ENCODE data around the gene STEAP1.

DNA sequence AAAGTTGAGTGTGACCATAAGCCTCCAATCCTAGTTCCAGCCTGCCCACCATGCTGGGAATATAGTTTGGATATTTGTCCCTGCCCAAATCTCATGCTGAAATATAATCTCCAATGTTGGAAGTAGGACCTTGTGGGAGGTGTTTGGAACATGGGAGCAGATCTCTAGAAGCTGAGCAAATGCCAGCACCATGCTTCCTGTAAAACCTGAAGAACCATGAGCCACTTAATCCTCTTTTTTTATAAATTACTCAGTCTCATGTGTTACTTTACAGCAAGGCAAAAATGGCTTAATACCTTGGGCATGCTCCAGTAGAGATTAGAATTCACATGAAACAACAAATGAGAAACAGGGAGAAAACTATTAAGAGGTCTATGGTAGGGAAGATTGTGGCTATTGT lies 27.2 kb downstream of the STEAP1 start:
- no peak for TF ChIP-seq CTCF (IDR thresholded peaks at IDR 0.05)
- TF ChIP-seq POLR2A (IDR thresholded peaks at IDR 0.05), result no peak
